Mucosa of descending colon (tissue), 3 donors: ENCODE data around the gene SLC39A12. TPM values are rescaled to one million over a fixed set of nuclear protein-coding genes. Genes with fewer than 3 reads are reported as not detected.

ENCODE experiments used
- ATAC-seq: fragments of 200-7000 bp; cut with Tn5 transposase; one replicate; pipeline ENCODE4 v1.9.1; 2020; ENCODE audit warnings: mild to moderate bottlenecking, moderate library complexity
- DNase-seq, 3 donors: peaks; one replicate each; pipeline ENCODE4 v3.0.0-alpha.2; 2020
- H3K36me3 ChIP-seq: fragments of 200-600 bp; one replicate; pipeline ENCODE4 v1.8.0; 2021; ENCODE audit warnings: low read depth, mild to moderate bottlenecking
- H3K4me1 ChIP-seq: fragments of 200-600 bp; one replicate; pipeline ENCODE4 v1.8.0; 2021; ENCODE audit warnings: low read depth, mild to moderate bottlenecking
- H3K4me3 ChIP-seq: fragments of 200-600 bp; one replicate; pipeline ENCODE4 v1.8.0; 2021; ENCODE audit warnings: mild to moderate bottlenecking
- H3K9me3 ChIP-seq: fragments of 200-600 bp; one replicate; pipeline ENCODE4 v1.8.0; 2021; ENCODE audit warnings: mild to moderate bottlenecking
- CTCF ChIP-seq: fragments of 200-600 bp; IDR thresholded peaks from one replicate; pipeline ENCODE4 v1.8.0; 2022; ENCODE audit warnings: antibody characterized with exemption, mild to moderate bottlenecking
- intact Hi-C, 2 donors: fragments of 100-400 bp; cut with DNase I in 1 of 2; cut with micrococcal nuclease in 1 of 2; formaldehyde crosslinking; loops; one replicate each; pipeline versions ENCODE4 v1.11.0 to v1.11.1; 2022; cut with DNase I, micrococcal nuclease
- total RNA-seq, 3 donors: library from RNA; stranded (reverse); fragmentation: NEBNext Ultra II Directional in 2 of 3; extraction: Animal tissue kit (Norgen Biotek cat#: 25700) in 2 of 3; gene quantifications; one replicate each; pipeline versions ENCODE4 v1.2.1 to v1.2.4, GENCODE V29; 2021 to 2023
- donor health status: DM: no; HTN: no; CAD: no; lungs with moderate emphysema.
- donor health status: DM: no; HTN: no; CAD: no.
- donor health status: DM: no; HTN: yes; CAD: no.

SLC39A12 gene
- total RNA-seq, 3 donors from 2014 or later = 0.09 to 0.14 TPM; not detected in 1

GRCh38 chr10:18005445-18005780 lies 53.7 kb downstream of the SLC39A12 start:
- TF ChIP-seq CTCF = no peak
- Histone ChIP-seq H3K4me1 (no peaks in the 10 kb centered on the region), H3K36me3 (no peaks in the 10 kb centered on the region), H3K4me3 (no peak overlapping the region), H3K9me3 (no peaks in the 10 kb centered on the region)
- DNase-seq = no peak
- no peak for ATAC-seq
- intact Hi-C loops = no loop called here

- Histone ChIP-seq H3K9me3 (no peaks in the 10 kb centered on the region), H3K36me3 (no peaks in the 10 kb centered on the region), H3K4me1 (no peaks in the 10 kb centered on the region), H3K4me3 (no peak overlapping the region)
- peak; percentile 21 for ATAC-seq
- intact Hi-C loops = no loop called here
- no peak for TF ChIP-seq CTCF
- DNase-seq = peak in 1 of 3 donors; percentile 16
These were observed 54.2 kb downstream of the SLC39A12 start for GRCh38 chr10:18005781-18006456.

DNA sequence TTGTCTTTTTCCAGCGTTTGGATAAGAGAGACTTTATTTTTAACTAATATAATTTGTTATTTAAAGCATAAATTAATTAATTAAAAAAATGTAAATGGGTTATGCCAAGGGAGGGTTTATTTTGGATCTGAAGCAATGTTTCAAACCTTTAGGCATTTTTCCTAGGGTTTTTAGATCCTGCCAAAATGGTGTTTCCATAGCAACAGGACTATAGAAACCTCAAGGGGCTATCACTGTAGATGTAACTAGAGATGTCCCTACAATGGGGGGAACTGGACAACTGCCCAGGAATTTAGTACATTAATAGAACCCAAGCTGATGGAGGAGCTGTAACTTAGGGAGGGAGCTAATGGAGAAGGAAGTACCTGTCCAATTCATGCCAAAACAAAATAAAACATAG lies 57.3 kb downstream of the SLC39A12 start:
- Histone ChIP-seq H3K9me3 (no peaks in the 10 kb centered on the region), H3K4me3 (no peak overlapping the region), H3K4me1 (no peaks in the 10 kb centered on the region), H3K36me3 (no peaks in the 10 kb centered on the region)
- intact Hi-C loops = no loop called here
- no peak for ATAC-seq
- TF ChIP-seq CTCF = no peak
- DNase-seq = no peak

- H3K4me1 ChIP-seq = no peaks in the 10 kb centered on the region
- H3K9me3 ChIP-seq = no peaks in the 10 kb centered on the region
- intact Hi-C loops = no loop called here
- ATAC-seq (no peak), DNase-seq (no peak)
- TF ChIP-seq CTCF = no peak
- no peak overlapping the region for H3K4me3 ChIP-seq
- no peaks in the 10 kb centered on the region for H3K36me3 ChIP-seq
These were observed 58.3 kb downstream of the SLC39A12 start for GRCh38 chr10:18010050-18010449.

GRCh38 chr10:18020523-18020922 lies 68.8 kb downstream of the SLC39A12 start:
- no peak for ATAC-seq
- TF ChIP-seq CTCF = no peak
- Histone ChIP-seq H3K4me3 (no peak overlapping the region), H3K4me1 (no peaks in the 10 kb centered on the region), H3K36me3 (no peaks in the 10 kb centered on the region), H3K9me3 (peaks cover 6% of the 10 kb centered on the region)
- DNase-seq = no peak
- intact Hi-C loops = no loop called here
